Gastrocnemius medialis (tissue), 4 donors: ENCODE data around the gene DEDD2.

Experiments used
- POLR2A ChIP-seq, 2 donors: fragments of 450-650 bp; IDR thresholded peaks; one replicate each; pipeline ENCODE4 v1.6.1; 2017; ENCODE audit warnings: antibody characterized with exemption in 2 of 2, mild to moderate bottlenecking in 2 of 2, moderate library complexity in 2 of 2
- TF ChIP-seq, protein P1 (sequence below), 5 experiments: fragments of 450-650 bp in 3 of 5; fragments of 200-600 bp in 2 of 5; sonication (generic) in 2 of 5; IDR thresholded peaks in 4 of 5; conservative IDR thresholded peaks in 1 of 5; 1 replicate in 4 of 5; 2 replicates in 1 of 5; pipeline ENCODE4 v1.5.1; 2016 to 2019; ENCODE audit warnings: antibody characterized with exemption in 5 of 5, mild to moderate bottlenecking in 3 of 5, moderate library complexity in 3 of 5

DNA sequence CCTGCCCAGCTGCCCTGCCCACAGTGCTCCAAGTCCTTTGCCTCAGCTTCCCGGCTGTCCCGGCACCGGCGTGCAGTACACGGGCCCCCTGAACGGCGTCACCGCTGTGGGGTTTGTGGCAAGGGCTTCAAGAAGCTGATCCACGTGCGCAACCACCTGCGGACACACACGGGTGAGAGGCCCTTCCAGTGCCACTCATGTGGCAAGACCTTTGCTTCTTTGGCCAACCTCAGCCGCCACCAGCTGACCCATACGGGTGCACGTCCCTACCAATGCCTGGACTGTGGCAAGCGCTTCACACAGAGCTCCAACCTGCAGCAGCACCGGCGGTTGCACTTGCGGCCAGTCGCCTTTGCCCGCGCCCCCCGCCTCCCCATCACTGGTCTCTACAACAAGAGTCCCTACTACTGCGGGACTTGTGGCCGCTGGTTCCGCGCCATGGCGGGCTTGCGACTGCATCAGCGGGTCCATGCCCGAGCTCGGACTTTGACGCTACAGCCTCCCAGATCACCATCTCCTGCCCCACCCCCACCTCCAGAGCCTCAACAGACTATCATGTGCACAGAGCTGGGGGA lies 8.3 kb upstream of the DEDD2 start:
- TF ChIP-seq, protein P1, sequence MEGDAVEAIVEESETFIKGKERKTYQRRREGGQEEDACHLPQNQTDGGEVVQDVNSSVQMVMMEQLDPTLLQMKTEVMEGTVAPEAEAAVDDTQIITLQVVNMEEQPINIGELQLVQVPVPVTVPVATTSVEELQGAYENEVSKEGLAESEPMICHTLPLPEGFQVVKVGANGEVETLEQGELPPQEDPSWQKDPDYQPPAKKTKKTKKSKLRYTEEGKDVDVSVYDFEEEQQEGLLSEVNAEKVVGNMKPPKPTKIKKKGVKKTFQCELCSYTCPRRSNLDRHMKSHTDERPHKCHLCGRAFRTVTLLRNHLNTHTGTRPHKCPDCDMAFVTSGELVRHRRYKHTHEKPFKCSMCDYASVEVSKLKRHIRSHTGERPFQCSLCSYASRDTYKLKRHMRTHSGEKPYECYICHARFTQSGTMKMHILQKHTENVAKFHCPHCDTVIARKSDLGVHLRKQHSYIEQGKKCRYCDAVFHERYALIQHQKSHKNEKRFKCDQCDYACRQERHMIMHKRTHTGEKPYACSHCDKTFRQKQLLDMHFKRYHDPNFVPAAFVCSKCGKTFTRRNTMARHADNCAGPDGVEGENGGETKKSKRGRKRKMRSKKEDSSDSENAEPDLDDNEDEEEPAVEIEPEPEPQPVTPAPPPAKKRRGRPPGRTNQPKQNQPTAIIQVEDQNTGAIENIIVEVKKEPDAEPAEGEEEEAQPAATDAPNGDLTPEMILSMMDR (IDR thresholded peaks at IDR 0.05 in 4 of 5, conservative IDR thresholded peaks at IDR 0.05 in 1 of 5) = no peak
- TF ChIP-seq POLR2A (IDR thresholded peaks at IDR 0.05) = no peak
